Measurements from ENCODE around the gene CTNNBIP1. TPM values are rescaled to one million over a fixed set of nuclear protein-coding genes. Genes with fewer than 3 reads are reported as not detected.

The CTNNBIP1 gene
- total and polyA plus RNA-seq, 5 donors from 2014 or later, result 5.9 to 9.6 (median 9.3) TPM

DNA sequence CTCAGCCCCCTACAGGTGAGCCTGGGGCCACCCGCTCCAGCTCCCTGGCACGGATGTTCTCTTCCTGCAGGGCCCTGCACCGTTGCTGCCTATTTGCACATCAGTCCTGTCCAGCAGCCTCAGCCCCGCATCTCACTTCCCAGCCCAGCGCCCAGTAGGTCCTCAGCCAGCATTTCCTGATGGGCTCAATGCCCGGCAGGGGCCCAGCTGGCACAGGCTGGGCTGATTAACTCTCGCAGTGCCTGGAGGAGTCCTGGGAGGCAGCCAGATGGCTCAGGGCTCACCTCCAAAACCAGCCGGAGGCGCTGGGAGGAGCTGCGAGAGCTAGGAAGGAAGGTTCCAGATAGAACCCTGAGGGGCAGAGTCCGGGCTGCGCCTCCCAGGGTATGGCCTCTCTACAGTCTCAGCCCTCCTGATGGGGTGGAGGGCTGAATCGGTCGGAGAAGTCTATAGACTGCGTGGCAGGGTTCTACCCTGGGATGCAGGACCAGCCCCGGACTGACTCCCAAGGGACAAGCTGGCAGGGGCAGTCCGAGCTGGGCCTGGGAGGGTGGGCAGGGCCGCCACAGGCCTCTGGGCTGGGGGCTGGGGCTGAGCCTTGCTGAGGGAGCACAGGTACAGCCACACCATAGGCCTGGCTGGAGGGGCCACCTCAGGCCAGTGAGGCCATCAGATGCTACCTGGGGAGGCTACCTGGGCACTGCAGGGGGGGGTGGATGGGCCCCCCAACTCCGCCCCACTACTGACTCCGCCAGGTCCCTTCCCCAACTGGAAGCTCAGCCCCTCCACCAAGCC, 67.1 kb downstream of the CTNNBIP1 start:
- Histone ChIP-seq H3K27me3 (ENCODE audit: control insufficient read depth, insufficient read depth, low read length) (no peaks in the 10 kb centered on the region), H3K4me3 (ENCODE audit: low read depth, low read length) (no peak overlapping the region), H3K9me3 (ENCODE audit: control insufficient read depth in 2 of 2, low read length in 2 of 2) (no peaks in the 10 kb centered on the region), H3K36me3 (ENCODE audit: control insufficient read depth, insufficient read depth, low read length) (no peaks in the 10 kb centered on the region), H3K27ac (ENCODE audit: insufficient read depth, low read length, poor library complexity, severe bottlenecking) (no peak overlapping the region), H3K4me1 (ENCODE audit: control insufficient read depth, insufficient read depth, low read length, poor library complexity, severe bottlenecking) (no peaks in the 10 kb centered on the region)
- DNase-seq (no peak), ATAC-seq (ENCODE audit: low read depth in 2 of 2) (no peak)
- Mint-ChIP-seq H3K4me3 (no peak overlapping the region), H3K27me3 (no peaks in the 10 kb centered on the region), H3K27ac (no peak overlapping the region), H3K4me1 (no peaks in the 10 kb centered on the region), H3K36me3 (no peaks in the 10 kb centered on the region), H3K9me3 (no peaks in the 10 kb centered on the region)

DNA sequence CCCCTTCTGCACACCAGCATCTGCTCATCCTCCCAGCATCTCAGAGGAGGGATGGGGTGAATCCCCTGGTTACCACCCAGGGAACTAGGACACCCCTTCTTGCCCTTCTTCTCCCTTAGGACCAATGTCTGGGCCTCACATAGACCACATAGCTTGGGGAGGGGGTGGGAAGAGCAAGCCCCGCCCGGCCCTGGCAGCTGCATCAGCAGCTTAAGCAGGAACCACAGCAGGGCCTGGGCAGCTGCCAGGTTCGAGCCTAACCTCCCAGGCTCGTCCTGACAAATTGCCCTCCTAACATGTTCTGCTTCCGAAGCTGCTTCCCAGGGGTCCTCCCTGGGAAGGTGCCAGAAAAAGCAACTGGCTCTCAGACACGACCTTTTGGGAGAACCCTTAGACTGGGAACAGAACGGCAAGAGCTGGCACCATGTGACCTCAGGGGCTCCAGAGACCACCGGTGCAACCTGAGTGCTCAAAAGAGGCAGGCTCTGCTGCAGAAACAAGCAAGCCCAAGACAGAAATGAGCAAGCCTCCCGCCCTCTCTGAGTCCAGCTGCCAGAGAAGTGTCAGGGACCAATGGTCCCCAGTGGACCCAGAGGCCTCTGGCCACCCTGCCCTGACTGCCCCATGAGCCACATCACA, 67.9 kb downstream of the CTNNBIP1 start:
- Mint-ChIP-seq H3K4me3 (no peak overlapping the region), H3K9me3 (no peaks in the 10 kb centered on the region)
- ATAC-seq (ENCODE audit: low read depth in 2 of 2), result no peak

DNA sequence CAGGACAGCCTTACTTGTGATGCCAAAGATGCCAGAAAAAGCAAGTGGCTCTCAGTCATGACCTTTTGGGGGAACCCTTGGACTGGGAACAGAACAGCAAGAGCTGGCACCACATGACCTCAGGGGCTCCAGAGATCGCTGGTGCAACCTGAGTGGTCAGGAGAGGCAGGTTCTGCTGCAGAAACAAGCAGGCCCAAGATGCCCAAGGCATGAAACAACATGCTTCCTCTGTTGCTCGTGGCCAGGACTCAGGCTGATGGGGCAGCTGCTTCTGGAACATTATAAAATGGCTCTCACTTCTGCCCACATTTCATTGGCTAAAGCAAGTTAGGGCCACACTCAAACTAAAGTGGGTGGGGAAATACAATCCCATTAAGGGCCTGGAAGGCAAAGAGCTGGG, 68.6 kb downstream of the CTNNBIP1 start:
- Mint-ChIP-seq H3K9me3 (no peaks in the 10 kb centered on the region), H3K4me1 (no peaks in the 10 kb centered on the region), H3K4me3 (no peak overlapping the region), H3K36me3 (no peaks in the 10 kb centered on the region), H3K27me3 (no peaks in the 10 kb centered on the region), H3K27ac (no peak overlapping the region)
- no peaks in the 10 kb centered on the region for H3K4me1 ChIP-seq (ENCODE audit: control insufficient read depth, insufficient read depth, low read length, poor library complexity, severe bottlenecking)
- ATAC-seq (ENCODE audit: low read depth in 2 of 2), result no peak
- H3K36me3 ChIP-seq (ENCODE audit: control insufficient read depth, insufficient read depth, low read length), result no peaks in the 10 kb centered on the region
- DNase-seq, result no peak
- no peak overlapping the region for H3K4me3 ChIP-seq (ENCODE audit: low read depth, low read length)
- no peak overlapping the region for H3K27ac ChIP-seq (ENCODE audit: insufficient read depth, low read length, poor library complexity, severe bottlenecking)
- H3K27me3 ChIP-seq (ENCODE audit: control insufficient read depth, insufficient read depth, low read length), result no peaks in the 10 kb centered on the region
- no peaks in the 10 kb centered on the region for H3K9me3 ChIP-seq (ENCODE audit: control insufficient read depth in 2 of 2, low read length in 2 of 2)

More for the DNA sequence above, 67.9 kb downstream of the CTNNBIP1 start:
- no peak overlapping the region for H3K27ac ChIP-seq (ENCODE audit: insufficient read depth, low read length, poor library complexity, severe bottlenecking)
- Mint-ChIP-seq H3K27ac (no peak overlapping the region), H3K27me3 (no peaks in the 10 kb centered on the region), H3K4me1 (no peaks in the 10 kb centered on the region), H3K36me3 (no peaks in the 10 kb centered on the region)
- no peaks in the 10 kb centered on the region for H3K36me3 ChIP-seq (ENCODE audit: control insufficient read depth, insufficient read depth, low read length)
- no peaks in the 10 kb centered on the region for H3K9me3 ChIP-seq (ENCODE audit: control insufficient read depth in 2 of 2, low read length in 2 of 2)
- no peaks in the 10 kb centered on the region for H3K4me1 ChIP-seq (ENCODE audit: control insufficient read depth, insufficient read depth, low read length, poor library complexity, severe bottlenecking)
- H3K27me3 ChIP-seq (ENCODE audit: control insufficient read depth, insufficient read depth, low read length), result no peaks in the 10 kb centered on the region
- H3K4me3 ChIP-seq (ENCODE audit: low read depth, low read length), result no peak overlapping the region
- no peak for DNase-seq

DNA sequence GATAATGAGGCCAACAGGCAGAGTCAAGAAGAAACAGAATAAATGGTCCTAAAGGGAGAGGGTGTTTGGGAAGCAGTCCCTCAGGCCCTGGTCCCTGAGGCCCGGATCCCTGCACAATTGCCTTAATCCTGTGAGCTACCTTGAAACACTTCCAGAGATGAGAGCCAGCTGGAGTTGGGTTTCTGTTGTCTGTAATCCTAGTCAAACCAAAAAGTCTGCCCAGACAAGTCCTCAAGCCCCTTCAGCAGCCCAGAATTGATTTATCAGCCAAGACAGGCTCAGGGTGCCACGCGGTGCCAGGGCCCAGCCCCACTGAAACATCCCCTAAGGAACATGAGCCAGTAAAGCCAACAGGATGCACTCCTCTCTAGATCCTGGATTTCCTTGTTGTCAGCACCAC, 69.9 kb downstream of the CTNNBIP1 start:
- Histone ChIP-seq H3K4me1 (ENCODE audit: control insufficient read depth, insufficient read depth, low read length, poor library complexity, severe bottlenecking) (no peaks in the 10 kb centered on the region), H3K27ac (ENCODE audit: insufficient read depth, low read length, poor library complexity, severe bottlenecking) (no peak overlapping the region), H3K4me3 (ENCODE audit: low read depth, low read length) (no peak overlapping the region), H3K27me3 (ENCODE audit: control insufficient read depth, insufficient read depth, low read length) (no peaks in the 10 kb centered on the region), H3K9me3 (ENCODE audit: control insufficient read depth in 2 of 2, low read length in 2 of 2) (no peaks in the 10 kb centered on the region), H3K36me3 (ENCODE audit: control insufficient read depth, insufficient read depth, low read length) (no peaks in the 10 kb centered on the region)
- Mint-ChIP-seq H3K36me3 (no peaks in the 10 kb centered on the region), H3K27ac (no peak overlapping the region), H3K4me3 (no peak overlapping the region), H3K9me3 (no peaks in the 10 kb centered on the region), H3K4me1 (no peaks in the 10 kb centered on the region), H3K27me3 (no peaks in the 10 kb centered on the region)
- ATAC-seq (ENCODE audit: low read depth in 2 of 2) (no peak), DNase-seq (no peak)

DNA sequence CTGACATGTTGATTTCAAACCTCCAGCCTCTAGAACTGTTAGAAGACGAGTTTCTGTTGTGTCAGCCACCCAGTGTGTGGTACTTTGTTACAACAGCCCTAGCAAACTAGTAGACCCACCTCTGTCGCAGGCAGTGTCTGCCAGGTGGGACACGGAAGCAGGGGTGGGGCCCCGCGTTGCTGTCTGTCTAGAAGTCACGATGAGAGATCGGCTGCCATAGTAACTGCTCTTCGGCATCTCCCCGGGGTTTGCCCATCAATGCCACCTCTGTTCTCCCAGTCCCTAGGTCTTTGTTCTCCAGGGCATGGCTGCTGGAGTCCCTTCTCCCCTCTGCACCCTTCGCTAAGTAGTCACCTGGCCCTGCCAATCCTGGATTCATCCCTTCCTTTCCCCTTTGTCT, 71.1 kb downstream of the CTNNBIP1 start:
- DNase-seq, result no peak
- H3K27me3 ChIP-seq (ENCODE audit: control insufficient read depth, insufficient read depth, low read length), result no peaks in the 10 kb centered on the region
- Mint-ChIP-seq H3K4me1 (no peaks in the 10 kb centered on the region), H3K9me3 (no peaks in the 10 kb centered on the region), H3K27ac (no peak overlapping the region), H3K4me3 (no peak overlapping the region), H3K36me3 (no peaks in the 10 kb centered on the region), H3K27me3 (no peaks in the 10 kb centered on the region)
- no peak for ATAC-seq (ENCODE audit: low read depth in 2 of 2)
- no peak overlapping the region for H3K27ac ChIP-seq (ENCODE audit: insufficient read depth, low read length, poor library complexity, severe bottlenecking)
- H3K36me3 ChIP-seq (ENCODE audit: control insufficient read depth, insufficient read depth, low read length), result no peaks in the 10 kb centered on the region
- no peaks in the 10 kb centered on the region for H3K4me1 ChIP-seq (ENCODE audit: control insufficient read depth, insufficient read depth, low read length, poor library complexity, severe bottlenecking)
- H3K9me3 ChIP-seq (ENCODE audit: control insufficient read depth in 2 of 2, low read length in 2 of 2), result no peaks in the 10 kb centered on the region
- no peak overlapping the region for H3K4me3 ChIP-seq (ENCODE audit: low read depth, low read length)

DNA sequence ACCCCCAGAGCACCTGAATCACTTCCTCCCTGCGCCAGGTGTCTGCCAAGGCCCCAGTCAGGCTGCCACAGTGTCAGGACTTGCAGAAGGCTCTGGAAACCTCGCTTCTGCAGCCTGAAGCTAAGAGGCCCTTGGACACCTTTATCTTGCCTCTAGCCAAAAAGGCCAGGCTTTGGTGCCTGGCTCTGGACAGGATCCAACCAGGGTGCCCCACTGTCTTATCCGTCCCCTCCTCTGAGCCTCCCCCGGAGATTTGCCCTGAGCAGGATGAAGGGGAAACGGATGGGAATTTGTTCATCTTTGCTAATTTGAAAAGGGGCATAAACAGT, 73.5 kb downstream of the CTNNBIP1 start:
- no peaks in the 10 kb centered on the region for H3K9me3 ChIP-seq (ENCODE audit: control insufficient read depth in 2 of 2, low read length in 2 of 2)
- Mint-ChIP-seq H3K36me3 (no peaks in the 10 kb centered on the region), H3K9me3 (no peaks in the 10 kb centered on the region), H3K4me1 (no peaks in the 10 kb centered on the region), H3K27me3 (peaks cover 5% of the 10 kb centered on the region), H3K27ac (no peak overlapping the region), H3K4me3 (no peak overlapping the region)
- DNase-seq, result no peak
- H3K36me3 ChIP-seq (ENCODE audit: control insufficient read depth, insufficient read depth, low read length), result no peaks in the 10 kb centered on the region
- no peak overlapping the region for H3K4me3 ChIP-seq (ENCODE audit: low read depth, low read length)
- no peak for ATAC-seq (ENCODE audit: low read depth in 2 of 2)
- no peaks in the 10 kb centered on the region for H3K4me1 ChIP-seq (ENCODE audit: control insufficient read depth, insufficient read depth, low read length, poor library complexity, severe bottlenecking)
- no peaks in the 10 kb centered on the region for H3K27me3 ChIP-seq (ENCODE audit: control insufficient read depth, insufficient read depth, low read length)
- no peak overlapping the region for H3K27ac ChIP-seq (ENCODE audit: insufficient read depth, low read length, poor library complexity, severe bottlenecking)

DNA sequence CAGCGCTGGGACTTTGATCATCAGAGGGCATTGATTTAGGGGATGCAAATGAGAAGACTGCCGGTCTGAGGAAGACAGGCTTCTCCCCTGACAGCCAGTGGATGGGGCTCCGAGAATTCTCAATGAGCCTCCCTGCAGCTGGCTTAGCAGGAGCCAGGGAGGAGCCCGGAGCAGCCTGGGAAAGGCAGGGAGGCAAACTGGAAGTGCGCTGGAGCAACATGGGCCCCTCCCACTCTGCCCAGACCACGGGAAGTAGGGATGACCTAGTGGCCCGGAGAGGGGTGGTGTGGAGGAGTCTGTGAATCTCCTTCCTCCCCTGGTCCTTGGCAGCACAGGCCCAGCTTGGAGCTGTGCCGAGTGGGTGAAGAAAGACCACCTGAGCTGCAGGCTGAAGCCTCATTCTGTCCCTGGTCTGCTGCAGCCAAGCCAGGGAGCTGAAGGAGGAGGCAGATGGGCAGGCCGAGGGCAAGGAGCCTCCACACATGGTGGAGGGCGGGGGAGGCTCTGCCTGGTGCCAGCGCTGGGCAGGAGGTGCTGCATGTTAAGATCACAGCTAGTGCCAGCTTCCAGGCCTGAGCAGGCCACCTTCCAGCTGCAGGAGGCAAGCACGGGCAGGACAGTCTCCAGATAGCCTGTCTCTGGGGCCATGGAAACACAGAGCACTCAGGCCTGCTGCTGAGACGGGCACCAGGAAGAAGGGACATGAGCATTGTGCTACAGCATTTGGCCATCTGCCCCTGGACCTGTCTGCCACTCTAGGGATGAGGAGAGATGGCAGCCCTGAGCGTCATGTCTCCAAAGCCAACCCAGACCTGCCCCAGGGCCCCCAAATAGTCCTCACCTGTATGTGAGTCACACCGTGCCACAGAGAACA, 74.1 kb downstream of the CTNNBIP1 start:
- Mint-ChIP-seq H3K27me3 (peaks cover 5% of the 10 kb centered on the region), H3K27ac (no peak overlapping the region), H3K4me3 (no peak overlapping the region), H3K4me1 (no peaks in the 10 kb centered on the region), H3K9me3 (no peaks in the 10 kb centered on the region), H3K36me3 (no peaks in the 10 kb centered on the region)
- Histone ChIP-seq H3K27ac (ENCODE audit: insufficient read depth, low read length, poor library complexity, severe bottlenecking) (no peak overlapping the region), H3K27me3 (ENCODE audit: control insufficient read depth, insufficient read depth, low read length) (no peaks in the 10 kb centered on the region), H3K4me3 (ENCODE audit: low read depth, low read length) (no peak overlapping the region), H3K9me3 (ENCODE audit: control insufficient read depth in 2 of 2, low read length in 2 of 2) (no peaks in the 10 kb centered on the region), H3K4me1 (ENCODE audit: control insufficient read depth, insufficient read depth, low read length, poor library complexity, severe bottlenecking) (no peaks in the 10 kb centered on the region), H3K36me3 (ENCODE audit: control insufficient read depth, insufficient read depth, low read length) (no peaks in the 10 kb centered on the region)
- ATAC-seq (ENCODE audit: low read depth in 2 of 2) (no peak), DNase-seq (no peak)

Data from CD4-positive, CD25-positive, alpha-beta regulatory T cell (primary cell).